GM21529 (cell line): ENCODE data around the gene KCTD16.

Experiments used
- ATAC-seq: cut with Tn5 transposase; IDR thresholded peaks from one replicate; pipeline ENCODE4 v1.9.1; 2021; ENCODE audit not compliant: unreplicated experiment

Gene KCTD16

DNA sequence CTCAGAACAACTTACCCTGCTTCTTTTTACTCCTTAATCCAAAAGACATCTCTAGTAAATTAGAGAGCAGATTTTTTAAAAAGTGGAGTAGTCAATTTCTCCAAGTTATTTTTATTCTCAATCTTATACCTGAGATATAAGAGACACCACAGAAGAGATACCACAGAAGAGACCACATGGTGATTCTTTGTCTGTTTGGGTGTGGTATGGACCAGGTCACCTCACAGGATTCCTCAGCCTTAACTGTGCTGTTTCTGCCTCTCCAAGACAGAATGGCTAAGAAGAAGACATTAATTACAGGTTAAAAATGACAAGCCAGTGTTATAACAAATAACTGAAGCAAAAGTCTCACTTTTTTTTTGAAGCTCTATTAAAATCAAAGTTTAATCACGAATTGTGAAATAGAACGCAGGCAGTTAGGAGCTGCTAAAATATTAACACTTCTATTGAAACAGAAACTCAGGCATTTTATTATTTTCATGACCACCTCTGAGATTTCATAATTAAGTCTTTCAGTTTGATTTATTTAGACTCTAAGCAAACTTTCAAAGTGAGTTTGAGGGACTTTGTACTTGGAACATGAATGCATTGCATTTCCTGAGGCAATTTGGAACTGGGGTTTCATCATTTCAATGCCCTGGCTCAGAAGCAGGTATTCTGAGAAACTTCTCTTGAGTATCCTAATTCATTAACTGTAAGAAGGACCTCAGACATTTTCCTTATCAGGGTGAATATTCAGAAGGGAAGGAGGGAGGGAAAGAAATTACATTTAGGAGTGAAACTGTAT lies 280.7 kb downstream of the KCTD16 start:
- ATAC-seq = no peak

DNA sequence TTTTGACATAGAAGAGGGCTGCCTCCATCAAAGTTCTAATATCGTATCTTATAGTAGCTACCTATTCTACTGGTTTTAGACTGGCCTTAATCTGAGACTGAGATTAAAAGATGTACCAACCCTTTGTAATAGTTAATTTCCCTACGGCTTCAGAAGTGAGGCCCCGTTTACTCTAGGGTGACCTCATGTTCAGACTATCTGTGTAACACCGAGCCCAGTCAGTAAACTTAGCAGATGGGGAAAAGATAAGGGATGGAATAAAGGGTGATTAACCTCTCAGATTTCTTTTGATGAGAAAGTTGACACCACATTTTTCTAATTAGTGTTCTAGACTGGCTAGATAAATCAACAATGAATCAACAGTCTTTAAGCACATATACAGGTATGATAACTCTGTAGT lies 283.1 kb downstream of the KCTD16 start:
- no peak for ATAC-seq

DNA sequence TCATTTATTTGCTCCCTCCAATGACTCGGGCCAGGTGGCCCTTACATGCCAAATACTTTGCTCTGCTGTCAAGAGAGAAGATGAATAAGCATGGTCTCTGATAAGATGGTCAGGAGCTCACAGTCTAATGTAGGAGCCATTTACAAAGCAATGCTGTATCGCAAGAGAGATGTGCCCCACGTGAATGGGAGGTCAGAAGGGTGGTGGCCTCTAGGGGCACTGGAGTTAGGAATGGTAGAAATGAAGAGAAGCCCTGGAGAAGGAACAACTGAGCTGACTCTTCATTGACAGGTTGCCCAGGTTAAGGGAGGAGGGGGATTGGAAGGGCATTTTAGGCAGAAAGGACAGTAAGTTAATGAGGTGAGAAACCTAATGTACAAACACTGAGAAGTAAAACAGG lies 286.5 kb downstream of the KCTD16 start:
- no peak for ATAC-seq

DNA sequence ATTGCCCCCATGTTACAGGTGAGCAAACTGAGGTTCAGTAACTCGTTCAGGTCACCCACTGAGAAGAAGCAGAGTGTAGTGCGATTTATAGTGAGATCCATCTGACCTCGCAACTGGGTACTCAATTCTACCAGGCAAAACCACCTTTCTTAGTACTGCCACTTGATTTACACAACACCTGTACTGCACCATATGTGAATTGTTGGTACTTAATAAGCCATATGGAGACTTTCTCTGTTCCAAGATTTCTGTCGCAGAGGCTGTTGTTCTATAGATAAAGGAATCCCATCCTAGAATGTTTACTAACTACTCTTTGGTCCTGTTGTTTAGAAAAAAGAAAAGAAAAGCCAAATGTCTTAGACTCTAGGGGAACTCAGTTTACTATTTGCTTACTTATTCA lies 287.5 kb downstream of the KCTD16 start:
- ATAC-seq = no peak

DNA sequence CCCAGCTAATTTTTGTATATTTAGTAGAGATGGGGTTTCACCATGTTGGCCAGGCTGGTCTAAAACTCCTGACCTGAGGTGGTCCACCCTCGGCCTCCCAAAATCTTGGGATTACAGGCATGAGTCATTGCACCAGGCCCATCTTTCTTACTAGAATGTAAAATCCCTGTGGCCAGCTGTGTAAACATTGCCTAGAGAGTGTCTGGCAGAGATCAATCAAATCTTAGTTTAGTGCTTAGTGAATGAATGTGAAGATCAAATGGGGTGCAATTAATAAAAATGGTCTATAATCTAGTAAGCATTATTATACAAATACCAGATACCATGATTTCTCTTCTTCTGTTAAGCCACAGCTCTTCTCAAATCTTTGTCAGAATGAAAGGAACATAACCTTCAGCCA lies 289.9 kb downstream of the KCTD16 start:
- no peak for ATAC-seq

DNA sequence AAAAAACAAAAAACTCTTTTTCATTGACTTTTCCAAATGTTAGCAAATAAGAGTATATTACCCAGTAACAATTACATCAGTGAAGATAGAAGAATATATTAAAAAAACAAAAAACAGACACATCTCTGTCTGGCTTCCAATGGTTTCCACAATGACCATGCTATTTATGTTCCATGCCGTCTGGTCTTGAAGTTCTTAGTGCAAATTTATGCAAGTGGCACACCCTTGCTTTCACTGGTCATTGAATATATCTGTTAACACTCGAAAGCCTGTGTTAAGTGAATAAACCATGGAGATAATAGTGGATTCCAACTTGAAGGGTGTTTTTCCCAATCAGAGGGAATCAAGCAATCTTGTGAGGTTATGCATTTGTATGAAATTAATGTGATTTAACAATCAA lies 291.9 kb downstream of the KCTD16 start:
- no peak for ATAC-seq

DNA sequence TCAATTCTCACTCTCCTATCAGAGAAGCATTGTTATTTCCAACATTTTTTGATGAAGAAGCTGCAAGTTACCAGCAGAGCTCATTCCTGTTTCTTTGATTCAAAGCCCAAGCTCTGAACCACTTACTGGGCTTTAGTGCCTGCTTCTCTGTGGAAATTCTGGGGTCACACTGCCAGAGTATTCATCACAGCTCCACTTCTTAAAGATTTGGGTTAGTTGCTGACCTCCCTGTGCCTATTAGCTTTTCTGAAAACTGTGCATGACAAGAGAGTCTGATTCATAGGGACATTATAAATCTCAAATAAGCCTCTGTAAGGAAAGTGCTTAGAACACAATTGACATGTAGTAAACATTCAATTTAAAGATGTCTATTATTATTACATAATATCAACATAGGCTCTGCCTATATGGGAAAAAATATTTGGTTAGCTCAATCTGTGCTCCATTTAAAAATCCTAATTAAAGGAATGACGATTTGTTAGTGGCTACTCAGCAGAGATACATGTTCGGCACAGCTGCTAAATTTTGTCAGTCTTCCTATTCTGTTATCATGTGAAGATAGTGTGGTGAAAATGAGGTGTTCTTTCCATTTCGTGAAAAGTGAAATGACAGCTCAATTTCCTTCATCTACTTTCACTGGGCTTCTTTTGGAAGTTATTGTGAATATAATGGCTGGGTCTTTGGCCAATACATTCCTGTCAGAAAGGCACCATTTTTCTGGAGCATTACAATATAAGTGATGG lies 293.0 kb downstream of the KCTD16 start:
- no peak for ATAC-seq

DNA sequence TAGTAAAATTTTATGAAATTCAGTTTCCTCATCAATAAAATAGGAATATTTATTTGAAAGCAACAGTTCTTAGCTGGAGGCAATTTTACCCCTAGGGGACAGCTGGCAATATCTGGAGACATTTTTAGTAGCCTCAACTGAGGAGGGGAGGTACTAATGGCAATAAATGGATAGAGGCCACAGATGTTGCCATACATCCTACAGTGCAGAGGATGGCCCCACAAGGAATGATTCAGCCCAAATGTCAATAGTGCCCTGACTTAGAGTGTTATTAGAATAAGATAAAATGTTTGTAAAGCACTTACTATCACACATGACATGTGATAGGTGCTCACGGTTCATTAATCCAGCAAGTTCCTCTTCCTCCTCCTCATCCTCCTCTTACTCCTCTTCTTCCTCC lies 293.6 kb downstream of the KCTD16 start:
- ATAC-seq = no peak

DNA sequence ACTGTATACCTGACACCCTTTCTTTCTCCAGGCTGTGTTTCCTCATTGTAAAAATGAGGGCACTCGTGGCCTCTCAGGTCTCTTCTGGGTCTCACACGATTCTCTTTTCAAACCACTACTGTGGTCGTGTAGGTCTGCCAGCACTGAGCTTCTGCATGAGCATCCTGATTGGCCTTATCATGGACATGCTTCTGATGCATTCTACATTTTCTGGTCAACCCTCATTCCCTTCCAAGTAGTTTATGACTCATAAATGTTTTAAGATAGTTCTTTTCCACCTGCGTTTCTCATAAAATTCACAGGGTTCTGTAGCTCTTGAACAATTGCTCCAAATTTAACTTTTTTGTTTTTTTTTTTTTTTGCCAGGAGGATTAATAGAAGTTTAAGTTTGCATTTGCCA lies 294.8 kb downstream of the KCTD16 start:
- ATAC-seq = no peak

DNA sequence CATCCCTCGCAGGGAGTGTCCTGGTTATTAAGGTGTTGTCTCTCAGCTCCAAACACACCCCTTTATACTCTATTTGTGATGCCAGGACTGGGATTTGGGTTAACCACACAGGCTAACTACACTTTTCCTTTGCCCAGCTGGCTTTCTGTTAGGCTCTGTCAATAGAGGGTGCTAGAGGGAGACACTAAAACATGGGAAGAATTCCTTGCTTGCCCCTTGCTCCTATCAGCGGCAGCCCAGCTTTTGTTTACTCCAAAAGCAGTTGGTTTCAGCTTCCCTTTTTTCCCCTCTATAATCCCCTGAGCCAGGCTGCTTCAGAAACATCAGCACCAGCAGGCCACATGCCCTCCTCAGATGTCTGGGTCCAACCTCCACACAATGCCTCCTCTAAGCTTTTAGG lies 297.1 kb downstream of the KCTD16 start:
- ATAC-seq = no peak

DNA sequence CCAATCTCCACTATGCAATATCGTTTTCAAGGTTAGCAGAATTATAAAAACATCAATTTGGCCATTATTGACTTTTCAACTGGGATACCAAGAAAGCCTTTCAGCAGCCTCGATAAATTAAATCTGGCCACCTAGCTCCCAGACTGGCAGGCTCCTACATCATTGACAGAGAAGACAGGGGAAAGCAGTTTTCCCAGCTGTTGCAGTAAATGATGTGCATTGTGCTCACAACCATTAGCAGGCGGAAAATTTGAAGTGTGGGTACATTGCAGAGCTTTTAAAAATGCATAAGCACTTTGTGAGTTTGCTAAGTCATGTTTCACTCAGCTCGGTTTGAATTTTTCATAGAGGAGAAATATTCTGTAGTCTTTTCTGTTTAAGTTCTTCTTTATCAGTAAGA lies 297.9 kb downstream of the KCTD16 start:
- no peak for ATAC-seq

DNA sequence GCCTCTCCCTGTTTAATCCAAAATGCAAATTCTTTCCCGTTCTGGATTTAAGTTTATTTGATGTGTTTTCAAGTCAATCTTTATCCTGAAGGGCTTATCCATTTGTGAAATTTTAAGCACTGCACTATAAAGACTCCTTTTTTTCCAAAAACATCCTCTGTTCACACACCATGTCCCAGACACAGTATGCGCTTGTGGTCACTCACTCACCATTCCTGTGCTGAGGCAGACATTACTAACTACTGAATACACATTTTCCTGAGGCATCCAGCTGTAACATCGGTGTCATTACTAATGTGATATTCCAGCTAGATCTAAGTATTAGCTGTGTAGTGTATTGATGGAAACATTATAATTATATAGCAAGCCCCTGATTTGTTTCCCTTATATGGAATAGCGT lies 298.4 kb downstream of the KCTD16 start:
- no peak for ATAC-seq

DNA sequence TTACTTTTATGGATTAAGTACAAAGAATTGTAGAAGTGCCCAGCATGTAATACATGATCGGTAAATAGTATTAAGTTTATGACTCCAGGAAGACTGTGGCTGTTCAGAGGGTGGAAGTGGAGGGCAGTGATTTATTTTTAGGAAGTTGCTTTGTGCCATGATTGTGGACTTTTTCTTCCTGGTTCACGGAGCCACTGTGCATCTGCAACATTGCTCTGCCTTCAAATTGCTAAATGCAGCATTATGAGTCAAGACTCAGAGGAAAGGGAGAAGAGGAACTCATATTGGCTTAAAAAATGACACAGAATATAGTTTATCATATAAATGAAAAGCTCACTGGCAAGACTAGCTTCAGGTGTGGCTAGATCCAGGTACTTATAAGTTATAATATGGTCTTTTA lies 301.5 kb downstream of the KCTD16 start:
- no peak for ATAC-seq

DNA sequence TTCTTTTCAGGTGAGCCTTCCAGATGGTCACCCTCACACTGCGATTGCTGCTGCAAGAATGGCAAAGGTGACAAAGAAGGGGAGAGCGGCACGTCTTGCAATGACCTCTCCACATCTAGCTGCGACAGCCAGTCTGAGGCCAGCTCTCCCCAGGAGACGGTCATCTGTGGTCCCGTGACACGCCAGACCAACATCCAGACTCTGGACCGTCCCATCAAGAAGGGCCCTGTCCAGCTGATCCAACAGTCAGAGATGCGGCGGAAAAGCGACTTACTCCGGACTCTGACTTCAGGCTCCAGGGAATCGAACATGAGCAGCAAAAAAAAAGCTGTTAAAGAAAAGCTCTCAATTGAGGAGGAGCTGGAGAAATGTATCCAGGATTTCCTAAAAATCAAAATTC lies 303.0 kb downstream of the KCTD16 start:
- ATAC-seq = no peak

DNA sequence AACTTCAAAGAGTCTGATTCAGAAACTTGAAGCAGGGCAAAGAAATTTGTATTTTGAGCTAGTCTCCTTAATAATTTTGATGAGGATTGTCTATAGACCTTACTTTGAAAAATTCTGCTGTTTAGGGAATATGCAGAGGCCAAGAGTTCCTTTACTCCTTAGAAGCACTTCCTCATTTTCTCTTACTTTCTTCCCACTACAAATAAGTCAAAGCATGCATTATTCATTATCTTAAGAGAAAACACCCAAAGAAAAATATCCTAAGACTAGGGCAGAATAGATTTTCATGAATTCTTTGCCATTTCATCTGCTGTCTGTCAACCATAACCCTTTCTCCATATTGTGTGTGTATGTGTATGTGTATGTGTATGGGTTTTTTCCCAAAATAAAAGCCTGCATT lies 307.9 kb downstream of the KCTD16 start:
- no peak for ATAC-seq

DNA sequence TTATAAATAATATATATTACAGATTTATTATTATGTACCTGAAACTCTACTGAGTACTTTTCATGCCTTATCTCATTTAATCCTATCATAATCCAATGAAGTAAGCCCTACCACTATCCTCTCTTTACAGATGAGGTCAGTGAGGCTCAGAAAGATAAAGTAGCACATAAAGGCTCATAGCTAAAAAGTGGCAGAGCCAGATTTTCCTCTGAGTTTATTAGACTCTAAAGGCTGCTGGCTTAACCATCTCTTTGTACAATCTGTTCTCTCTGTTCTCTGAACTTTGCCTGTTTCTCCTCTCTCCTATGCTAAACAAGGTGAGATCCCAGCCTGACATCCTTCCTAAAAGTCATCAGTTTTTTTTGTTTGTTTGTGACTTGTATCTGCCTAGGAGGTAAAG lies 311.2 kb downstream of the KCTD16 start:
- no peak for ATAC-seq

DNA sequence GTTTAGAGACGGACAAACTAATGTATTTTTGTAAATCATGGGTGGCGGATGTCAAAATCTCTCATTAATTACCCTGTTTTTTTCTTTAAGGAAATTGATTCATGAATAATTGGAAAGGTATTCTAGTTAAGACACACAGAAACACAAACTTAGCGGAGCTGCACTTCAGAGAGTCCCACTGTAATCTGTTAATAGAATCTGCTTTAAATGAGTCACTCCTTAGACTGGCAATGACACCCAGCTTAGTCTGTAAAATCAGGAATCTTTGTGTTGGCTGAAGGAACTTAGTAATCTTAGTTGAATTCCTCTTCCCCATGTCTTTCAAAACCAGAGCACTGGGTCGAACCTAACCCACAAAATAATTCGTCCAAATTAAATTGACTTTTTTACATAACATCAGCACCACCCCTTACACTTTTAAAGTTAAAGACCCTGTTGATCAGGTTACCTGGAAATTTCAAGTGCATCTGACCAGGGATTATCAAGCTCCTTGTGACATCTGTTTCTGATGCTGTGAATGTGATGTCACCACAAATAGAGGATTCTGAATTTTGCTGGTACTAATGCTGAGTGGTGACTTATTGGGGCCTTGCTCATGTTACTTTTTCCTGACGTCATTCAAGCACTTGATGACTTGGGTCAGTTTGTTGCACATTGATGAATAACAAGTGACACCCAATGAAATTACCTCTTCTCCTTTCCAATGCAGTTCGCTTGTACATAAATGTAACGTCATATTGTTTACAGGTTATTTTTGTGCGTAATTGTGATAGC lies 313.6 kb downstream of the KCTD16 start:
- no peak for ATAC-seq

DNA sequence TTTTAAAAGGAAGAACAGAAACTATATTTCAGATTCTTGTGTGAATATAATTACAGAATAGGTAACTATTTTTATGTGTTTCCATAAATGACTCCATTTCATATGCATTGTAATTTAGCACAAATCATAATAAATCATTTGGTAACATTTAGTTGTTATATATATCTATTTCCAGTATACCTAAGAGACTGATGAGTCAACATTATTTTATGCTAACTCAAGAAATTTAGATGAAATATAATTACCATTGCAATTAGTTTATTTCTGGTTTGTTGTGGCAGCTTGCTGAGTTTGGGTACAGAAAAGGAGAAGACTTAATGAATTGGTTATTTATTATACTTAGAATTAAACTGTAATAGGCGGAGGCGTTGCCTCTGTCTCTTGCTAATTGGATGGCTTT lies 314.9 kb downstream of the KCTD16 start:
- no peak for ATAC-seq

DNA sequence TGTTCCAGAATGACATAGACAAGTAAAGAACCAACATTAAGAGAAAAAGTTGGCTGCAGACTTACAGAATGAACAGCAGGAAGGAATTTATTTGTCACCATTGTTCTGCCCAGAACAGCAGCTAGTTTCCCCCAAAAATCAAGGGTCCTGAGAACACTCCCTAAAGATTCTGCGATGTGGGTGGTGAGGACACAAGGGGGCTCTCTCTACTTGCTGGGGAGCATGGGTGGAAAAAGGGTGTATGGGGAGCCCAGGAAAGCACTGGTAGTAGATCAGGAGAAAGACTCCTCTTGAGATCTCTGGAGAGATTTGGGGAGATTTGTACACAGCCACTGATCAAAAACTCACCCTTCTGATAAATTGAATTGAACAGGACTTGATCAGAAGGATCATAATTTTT lies 316.5 kb downstream of the KCTD16 start:
- ATAC-seq = no peak

DNA sequence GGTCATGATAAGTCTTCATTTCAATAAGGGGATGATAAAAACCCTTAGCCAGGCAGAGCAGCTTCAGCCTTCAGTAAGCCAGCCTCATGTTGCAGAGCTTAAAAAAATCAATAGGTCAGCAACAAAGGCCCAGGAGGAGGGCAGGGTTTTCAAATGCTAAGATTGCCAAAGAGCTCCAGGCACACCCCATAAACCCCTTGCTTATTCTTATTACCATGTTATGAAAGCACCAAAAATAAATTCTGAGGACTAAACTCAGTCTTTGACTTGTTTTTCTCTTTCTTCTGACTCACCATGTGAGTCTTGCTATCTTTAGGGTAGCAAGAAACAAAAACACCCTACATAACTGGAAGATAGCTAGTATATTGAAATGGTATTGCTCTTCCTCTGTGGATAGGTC lies 317.1 kb downstream of the KCTD16 start:
- no peak for ATAC-seq

DNA sequence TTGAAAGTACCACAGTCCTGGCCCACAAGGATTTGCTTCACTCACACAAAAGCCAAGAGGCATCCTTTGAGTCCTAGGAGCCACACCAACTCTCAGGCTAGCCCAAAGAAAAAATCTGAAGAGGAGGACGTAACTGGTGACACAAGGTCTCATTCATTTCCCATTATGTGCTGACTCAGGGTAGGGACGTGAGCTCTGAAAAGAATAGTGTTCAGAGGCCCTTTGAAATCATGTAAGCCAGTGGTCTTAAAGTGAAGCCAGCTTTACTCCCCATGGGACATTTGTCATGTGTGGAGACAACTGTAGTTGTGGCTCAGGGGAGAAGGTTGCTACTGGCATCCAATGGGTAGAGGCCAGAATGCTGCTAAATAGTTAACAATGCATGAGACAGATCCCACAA lies 332.4 kb downstream of the KCTD16 start:
- no peak for ATAC-seq
